ENCODE data around the gene TP53BP2. TPM values are rescaled to one million over a fixed set of nuclear protein-coding genes. Genes with fewer than 3 reads are reported as not detected.

TP53BP2 gene
- polyA plus RNA-seq, 1 donor from 2014 or later, result 25.2 TPM

- Histone ChIP-seq H3K9me3 (ENCODE audit: low read length) (no peaks in the 10 kb centered on the region), H3K4me2 (ENCODE audit: low read length) (no peak overlapping the region), H3K27ac (ENCODE audit: low read length) (no peak overlapping the region), H3K27me3 (ENCODE audit: insufficient read depth, low read depth, low read length) (no peaks in the 10 kb centered on the region), H3K36me3 (ENCODE audit: insufficient read depth, low read length) (no peaks in the 10 kb centered on the region), H4K20me1 (ENCODE audit: insufficient read depth) (no peaks in the 10 kb centered on the region), H3F3A (ENCODE audit: insufficient read depth, low read length, poor library complexity, severe bottlenecking) (no peaks in the 10 kb centered on the region), H3K9me2 (ENCODE audit: insufficient read depth, low read length) (no peaks in the 10 kb centered on the region), H3K9ac (ENCODE audit: low read length) (no peak overlapping the region), H3K79me2 (replicated peaks; ENCODE audit: insufficient read depth, low read length) (no peaks in the 10 kb centered on the region), H3K4me3 (ENCODE audit: low read length) (no peak overlapping the region), H2AFZ (ENCODE audit: low read depth, low read length) (no peak overlapping the region)
- TF ChIP-seq RAD21 (conservative IDR thresholded peaks at IDR 0.05) (no peak), SMC3 (conservative IDR thresholded peaks at IDR 0.05; ENCODE audit: poor library complexity) (no peak), MXI1 (conservative IDR thresholded peaks at IDR 0.05; ENCODE audit: poor library complexity, severe bottlenecking) (no peak), REST (IDR thresholded peaks at IDR 0.05; ENCODE audit: borderline replicate concordance) (no peak), POLR2AphosphoS5 (IDR thresholded peaks at IDR 0.05) (no peak), EZH2 (IDR thresholded peaks at IDR 0.05; ENCODE audit: borderline replicate concordance, insufficient read depth, low read length, poor library complexity, severe bottlenecking) (no peak), CTCF (IDR thresholded peaks at IDR 0.05; ENCODE audit: poor library complexity, severe bottlenecking) (no peak), EP300 (conservative IDR thresholded peaks at IDR 0.05; ENCODE audit: poor library complexity, severe bottlenecking) (no peak), TAF1 (IDR thresholded peaks at IDR 0.05; ENCODE audit: low read depth) (no peak)
Measured at GRCh38 chr1:223853275-223853674, 7.5 kb upstream of the TP53BP2 start.

GRCh38 chr1:223852337-223852736 is 6.6 kb upstream of the TP53BP2 start:
- H4K20me1 ChIP-seq (ENCODE audit: insufficient read depth), result no peaks in the 10 kb centered on the region
- no peak for TF ChIP-seq CTCF (IDR thresholded peaks at IDR 0.05; ENCODE audit: poor library complexity, severe bottlenecking)
- TF ChIP-seq SMC3 (conservative IDR thresholded peaks at IDR 0.05; ENCODE audit: poor library complexity), result no peak
- TF ChIP-seq MXI1 (conservative IDR thresholded peaks at IDR 0.05; ENCODE audit: poor library complexity, severe bottlenecking), result no peak
- no peak for TF ChIP-seq EZH2 (IDR thresholded peaks at IDR 0.05; ENCODE audit: borderline replicate concordance, insufficient read depth, low read length, poor library complexity, severe bottlenecking)
- no peak for TF ChIP-seq TAF1 (IDR thresholded peaks at IDR 0.05; ENCODE audit: low read depth)
- no peak for TF ChIP-seq EP300 (conservative IDR thresholded peaks at IDR 0.05; ENCODE audit: poor library complexity, severe bottlenecking)
- no peak for TF ChIP-seq RAD21 (conservative IDR thresholded peaks at IDR 0.05)
- no peak for TF ChIP-seq REST (IDR thresholded peaks at IDR 0.05; ENCODE audit: borderline replicate concordance)
- TF ChIP-seq POLR2AphosphoS5 (IDR thresholded peaks at IDR 0.05), result no peak
- no peak overlapping the region for H3K9ac ChIP-seq (ENCODE audit: low read length)
- H3K4me2 ChIP-seq (ENCODE audit: low read length), result no peak overlapping the region
- no peaks in the 10 kb centered on the region for H3K79me2 ChIP-seq (replicated peaks; ENCODE audit: insufficient read depth, low read length)
- peaks cover 5% of the 10 kb centered on the region for H3F3A ChIP-seq (ENCODE audit: insufficient read depth, low read length, poor library complexity, severe bottlenecking)
- no peak overlapping the region for H2AFZ ChIP-seq (ENCODE audit: low read depth, low read length)
- no peak overlapping the region for H3K4me3 ChIP-seq (ENCODE audit: low read length)
- no peak overlapping the region for H3K27ac ChIP-seq (ENCODE audit: low read length)
- no peaks in the 10 kb centered on the region for H3K36me3 ChIP-seq (ENCODE audit: insufficient read depth, low read length)
- no peaks in the 10 kb centered on the region for H3K9me2 ChIP-seq (ENCODE audit: insufficient read depth, low read length)
- H3K27me3 ChIP-seq (ENCODE audit: insufficient read depth, low read depth, low read length), result no peaks in the 10 kb centered on the region
- no peaks in the 10 kb centered on the region for H3K9me3 ChIP-seq (ENCODE audit: low read length)

All from neural cell (in vitro differentiated cells).